GM19397 (cell line): ENCODE measurements around the gene IL21R.

ENCODE experiments used
- ATAC-seq: cut with Tn5 transposase; IDR thresholded peaks from one replicate; pipeline ENCODE4 v1.9.1; 2021; ENCODE audit warnings: mild to moderate bottlenecking, moderate library complexity; ENCODE audit not compliant: unreplicated experiment

IL21R gene

GRCh38 chr16:27462200-27462845 lies 60.3 kb downstream of the IL21R start:
- ATAC-seq = no peak

DNA sequence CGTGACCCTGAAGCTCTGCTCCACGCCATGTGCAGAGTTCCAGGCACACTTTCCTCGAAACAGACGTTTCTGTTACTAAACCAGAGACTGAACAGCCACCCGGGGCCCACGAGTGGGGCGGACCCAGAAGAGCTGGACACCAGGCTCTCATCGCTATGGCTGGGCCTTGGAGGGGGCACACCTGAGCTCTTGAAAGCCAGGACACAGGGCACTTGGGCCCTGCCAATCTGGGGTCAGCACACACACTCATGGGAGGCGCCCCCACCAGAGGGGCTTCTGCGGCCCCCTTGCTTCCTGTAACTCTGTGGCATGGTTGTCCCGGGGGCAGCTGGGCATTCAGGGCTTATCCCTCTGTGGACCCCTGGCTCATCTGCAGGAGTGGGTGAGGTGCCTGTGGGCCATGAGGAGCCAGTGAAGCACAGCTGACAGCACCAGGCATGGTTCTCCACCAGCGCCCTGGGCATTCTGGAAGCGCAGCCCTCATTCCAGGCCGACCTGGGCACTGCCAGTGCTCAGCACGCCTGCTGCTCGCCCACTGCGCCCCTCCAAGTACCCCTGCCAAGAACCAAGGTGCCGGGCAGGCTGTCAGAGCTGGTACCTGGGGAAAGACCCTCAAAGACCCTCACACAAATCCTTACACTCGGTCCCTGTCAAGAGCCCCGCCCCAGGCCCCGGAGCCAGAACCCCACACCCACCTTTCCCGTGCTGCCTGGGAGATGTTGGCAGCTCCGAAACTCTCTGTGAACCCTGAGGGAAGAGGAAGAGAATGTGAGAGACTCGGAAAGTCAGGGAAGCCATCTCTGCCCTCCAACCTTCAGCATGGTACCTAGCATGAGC lies 61.1 kb downstream of the IL21R start:
- ATAC-seq = no peak

- no peak for ATAC-seq
Measured at GRCh38 chr16:27463741-27464591, 62.0 kb downstream of the IL21R start.

- no peak for ATAC-seq
Measured at GRCh38 chr16:27464626-27465482, 62.9 kb downstream of the IL21R start.

DNA sequence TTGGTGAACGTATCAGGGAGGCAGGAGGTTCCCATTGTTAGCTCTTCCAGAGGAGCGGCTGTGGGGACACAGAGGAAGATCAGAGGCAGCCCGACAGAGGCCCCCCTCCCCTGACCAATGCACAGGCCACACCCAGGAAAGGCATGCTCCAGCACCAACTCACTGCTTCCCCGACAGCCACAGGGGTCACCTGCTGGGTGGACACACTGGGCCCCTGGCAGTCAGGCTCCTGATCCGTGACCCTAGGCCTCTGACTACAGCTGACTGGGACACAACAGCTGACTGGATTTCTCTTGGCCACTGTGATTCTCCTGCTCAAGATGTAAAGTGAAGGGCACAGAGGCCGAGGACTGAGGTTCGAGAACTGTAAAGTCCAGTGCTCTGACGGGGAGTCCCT lies 63.5 kb downstream of the IL21R start:
- no peak for ATAC-seq

DNA sequence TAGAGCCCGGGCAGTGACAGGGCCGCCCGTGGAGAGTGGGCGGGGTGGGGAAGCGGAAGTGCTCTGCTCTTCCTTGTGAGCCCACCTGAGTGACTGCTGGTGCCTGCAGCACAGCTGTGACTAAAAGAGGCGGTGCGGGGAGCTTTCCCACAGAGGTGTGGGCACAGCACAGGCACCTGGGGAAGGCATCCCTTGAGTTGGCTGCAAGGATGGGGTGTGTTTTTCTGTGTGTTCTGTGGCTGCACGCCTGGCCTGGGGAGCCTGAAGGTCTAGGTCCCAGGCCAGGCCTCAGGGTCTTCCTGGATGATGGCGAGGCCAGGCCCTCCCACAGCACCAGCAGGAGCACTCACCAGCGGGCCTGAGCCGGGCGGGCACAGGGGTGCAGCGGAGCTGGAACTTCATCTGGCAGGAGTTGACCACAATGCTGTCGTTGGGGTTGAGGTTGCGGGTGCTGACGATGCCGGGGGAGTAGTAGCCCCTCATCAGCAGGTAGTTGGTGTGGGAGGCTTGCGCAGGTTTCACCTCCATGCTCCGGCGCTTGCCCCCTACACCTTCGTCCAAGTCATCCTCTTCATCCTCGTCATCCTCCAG lies 67.1 kb downstream of the IL21R start:
- no peak for ATAC-seq

GRCh38 chr16:27470567-27471431 lies 68.8 kb downstream of the IL21R start:
- no peak for ATAC-seq

DNA sequence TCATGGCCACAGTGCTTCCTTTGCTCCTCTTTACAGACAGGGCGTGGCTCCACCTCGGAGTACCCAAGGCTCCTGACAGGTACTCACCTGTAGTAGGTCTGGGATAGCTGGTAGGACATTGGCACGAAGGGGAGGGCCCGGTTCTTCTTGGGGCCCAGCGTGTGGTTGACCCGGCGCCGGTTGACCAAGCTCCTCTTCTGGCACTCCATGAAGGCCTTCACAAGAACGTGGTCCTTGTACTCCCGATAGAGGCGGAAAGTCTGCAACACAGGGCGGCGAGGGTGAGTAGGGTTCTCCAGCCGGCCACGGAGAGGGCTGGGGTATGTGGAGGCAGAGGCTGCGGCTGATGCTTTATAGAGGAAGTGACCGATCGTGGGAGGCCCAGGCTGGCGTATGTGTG lies 69.7 kb downstream of the IL21R start:
- no peak for ATAC-seq

DNA sequence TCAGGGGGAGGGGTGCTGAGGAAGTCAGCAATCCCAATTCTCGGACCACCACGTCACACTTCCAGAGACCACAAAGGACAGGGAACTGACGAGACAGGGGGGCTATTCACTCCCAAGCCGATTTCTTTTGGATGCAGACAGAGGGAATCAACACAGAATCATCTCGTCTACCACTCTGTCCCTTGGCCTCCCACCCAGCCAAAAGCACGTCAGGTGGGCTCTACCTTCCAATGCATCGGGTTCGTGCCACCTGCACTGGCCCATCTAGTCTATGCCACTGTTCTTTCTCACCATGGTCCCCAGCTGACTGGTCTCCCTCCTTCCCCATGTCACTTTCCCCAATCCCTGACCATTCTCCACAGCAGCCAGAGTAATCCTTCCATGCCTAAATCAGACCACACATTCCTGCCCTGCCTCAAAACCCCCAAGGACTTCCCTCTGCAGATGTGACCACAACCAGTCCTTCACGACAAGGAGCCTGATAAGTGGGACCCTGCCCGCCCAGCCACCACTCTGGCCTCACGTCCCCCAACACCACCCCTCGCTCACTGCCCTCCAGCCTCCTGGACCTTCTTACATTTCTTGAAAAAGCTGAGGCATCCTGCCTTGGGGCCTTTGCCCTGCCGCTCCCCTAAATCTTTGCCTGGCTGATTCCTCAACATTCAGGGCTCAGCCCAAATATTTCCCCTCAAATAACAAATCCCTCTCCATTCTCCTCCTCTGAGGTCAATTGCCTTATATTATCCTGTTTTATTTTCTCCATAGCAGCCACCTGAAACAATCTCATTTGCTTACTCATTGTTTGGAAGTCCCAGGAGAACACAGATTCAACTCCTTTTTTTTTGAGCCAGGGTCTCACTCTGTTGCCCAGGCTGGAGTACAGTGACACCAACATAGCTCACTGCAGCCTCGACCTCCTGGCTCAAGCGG lies 70.4 kb downstream of the IL21R start:
- ATAC-seq = no peak

GRCh38 chr16:27473101-27473900 lies 71.3 kb downstream of the IL21R start:
- no peak for ATAC-seq

GRCh38 chr16:27474041-27474440 lies 72.1 kb downstream of the IL21R start:
- ATAC-seq = no peak

DNA sequence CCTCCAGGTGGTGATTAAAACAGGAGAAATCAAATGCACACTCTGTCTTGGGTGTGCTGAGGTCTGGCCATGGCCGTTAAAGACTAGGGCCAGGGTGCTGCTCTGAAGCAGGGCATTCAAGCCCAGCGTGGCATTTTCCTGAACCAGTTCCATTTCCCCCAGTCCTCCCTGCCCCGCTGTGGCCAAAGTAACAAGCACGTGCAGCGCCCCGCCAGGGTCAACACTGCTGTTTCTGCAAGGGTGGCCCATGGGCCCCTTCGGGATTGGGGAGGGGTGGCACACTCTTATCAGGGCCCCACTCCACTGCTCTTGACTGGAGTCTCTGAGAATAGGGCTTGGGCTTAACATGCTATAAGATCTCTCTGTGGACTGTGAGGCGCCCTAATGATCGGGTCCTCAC lies 72.9 kb downstream of the IL21R start:
- no peak for ATAC-seq

DNA sequence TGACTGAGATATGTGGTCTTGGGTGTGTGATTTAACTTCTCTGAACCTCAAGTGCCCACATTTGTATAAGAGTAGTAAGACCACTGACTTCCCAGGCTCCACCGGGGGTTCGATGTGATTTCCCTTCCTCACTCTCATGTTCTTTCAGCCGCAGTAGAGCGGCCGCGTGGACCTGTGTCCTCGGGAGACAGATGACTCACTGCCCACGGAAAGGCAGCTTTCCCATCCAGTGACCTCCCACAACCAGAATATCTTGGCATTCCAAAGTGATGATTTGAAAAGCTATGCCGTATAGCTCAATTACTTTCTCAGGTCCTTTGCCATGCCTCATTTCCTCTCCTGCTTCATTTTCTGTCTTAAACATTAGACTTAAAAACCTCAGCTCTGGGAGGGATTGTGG lies 73.6 kb downstream of the IL21R start:
- ATAC-seq = no peak

DNA sequence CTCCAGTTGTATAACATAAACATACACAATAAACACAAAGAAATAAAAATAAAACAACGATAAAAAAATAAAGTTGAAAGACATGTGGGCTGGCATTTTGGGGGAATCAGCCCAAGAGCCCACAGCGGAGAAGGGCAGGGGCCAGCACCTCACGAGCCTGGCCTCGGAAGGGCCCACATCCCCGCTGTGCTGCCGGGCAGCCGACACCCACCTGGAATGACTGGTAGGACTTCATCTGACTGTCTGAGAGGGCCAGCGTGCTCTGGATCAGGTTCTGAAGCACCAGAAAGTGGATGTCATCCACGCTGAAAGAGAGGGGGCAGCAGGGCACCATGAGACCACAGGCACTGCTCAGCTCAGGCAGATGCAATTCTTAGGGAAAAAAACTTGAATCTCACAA lies 74.3 kb downstream of the IL21R start:
- no peak for ATAC-seq

GRCh38 chr16:27480761-27481160 lies 78.8 kb downstream of the IL21R start:
- no peak for ATAC-seq

GRCh38 chr16:27481282-27481934 lies 79.4 kb downstream of the IL21R start:
- no peak for ATAC-seq
